Endothelial cell of umbilical vein (primary cell): ENCODE data around the gene LIPM. TPM values are rescaled to one million over a fixed set of nuclear protein-coding genes. Genes with fewer than 3 reads are reported as not detected.

Experiments
- BruUV-seq: library from RNA; stranded (reverse); fragments of 400-500 nt; replicated peaks from 2 replicates; lab custom pipeline; 2021; lab: Mats Ljungman, UMichigan
- CTCF ChIA-PET: fragments of 300-600, 350-600 bp; sonication (Branson Sonifier 250); formaldehyde crosslinking; loops from one replicate; lab custom pipeline; 2021; ENCODE audit warnings: antibody characterized with exemption, inconsistent platforms; lab: Charles Lee
- POLR2A ChIA-PET: fragments of 300-600, 350-600 bp; sonication (Branson Sonifier 250); formaldehyde crosslinking; loops from one replicate; lab custom pipeline; 2021; ENCODE audit warnings: antibody characterized with exemption, inconsistent platforms; lab: Charles Lee
- DNase-seq: peaks from one replicate; pipeline ENCODE4 v3.0.0-alpha.2; 2011; ENCODE audit warnings: low read depth, low spot score
- FAIRE-seq: peaks from 2 replicates; lab custom pipeline; 2011; peaks lifted over from hg19 to GRCh38; lab: Jason Lieb, UNC
- H2AFZ ChIP-seq: 2 replicates; pipeline ENCODE4 v1.6.0; 2012; ENCODE audit warnings: low read depth, low read length, control low read depth, inconsistent platforms
- H3K27ac ChIP-seq: 2 replicates; pipeline ENCODE4 v1.5.1; 2011; ENCODE audit warnings: low read depth, mild to moderate bottlenecking, control low read depth, low read length, moderate library complexity; ENCODE audit not compliant: insufficient read depth
- H3K27me3 ChIP-seq, 2 experiments: 2 replicates each; pipeline versions ENCODE4 v1.6.0 to v1.6.1; 2011; ENCODE audit warnings: low read length in 2 of 2, mixed read lengths in 1 of 2; ENCODE audit not compliant: control insufficient read depth in 2 of 2, insufficient read depth in 2 of 2
- H3K36me3 ChIP-seq, 2 experiments: 2 replicates in 1 of 2; 3 replicates in 1 of 2; pipeline ENCODE4 v1.5.1; 2011; ENCODE audit warnings: low read length in 2 of 2, mild to moderate bottlenecking in 1 of 2, moderate library complexity in 1 of 2; ENCODE audit not compliant: control insufficient read depth in 2 of 2, insufficient read depth in 2 of 2; ENCODE audit errors: extremely low read depth in 1 of 2
- H3K4me1 ChIP-seq: 3 replicates; pipeline ENCODE4 v1.5.1; 2011; ENCODE audit warnings: mild to moderate bottlenecking, low read length; ENCODE audit not compliant: control insufficient read depth, insufficient read depth; ENCODE audit errors: extremely low read depth
- H3K4me2 ChIP-seq: 2 replicates; pipeline ENCODE4 v1.6.1; 2011; ENCODE audit warnings: low read length, control low read depth, mixed read lengths; ENCODE audit not compliant: insufficient read depth
- H3K4me3 ChIP-seq, 3 experiments: fragments of 200-600 bp in 1 of 3; sonication (generic), shearing (Covaris generic) in 1 of 3; replicated peaks in 1 of 3; 2 replicates each; pipeline ENCODE4 v1.5.1; 2011 to 2016; ENCODE audit warnings: control low read depth in 3 of 3, low read length in 3 of 3, mild to moderate bottlenecking in 2 of 3, inconsistent platforms in 1 of 3, low read depth in 1 of 3, moderate library complexity in 1 of 3; ENCODE audit not compliant: insufficient read depth in 1 of 3
- H3K79me2 ChIP-seq: 2 replicates; pipeline ENCODE4 v1.6.0; 2012; ENCODE audit warnings: low read length, inconsistent platforms; ENCODE audit not compliant: control insufficient read depth, insufficient read depth
- H3K9ac ChIP-seq: replicated peaks from 2 replicates; pipeline ENCODE3; 2011; ENCODE audit warnings: low read length, control low read depth; ENCODE audit not compliant: insufficient read depth; ENCODE audit errors: extremely low read depth
- H3K9me1 ChIP-seq: replicated peaks from 3 replicates; pipeline ENCODE4 v1.6.0; 2011; ENCODE audit warnings: mild to moderate bottlenecking, low read length; ENCODE audit not compliant: control insufficient read depth, insufficient read depth; ENCODE audit errors: extremely low read depth
- H3K9me3 ChIP-seq: replicated peaks from 2 replicates; pipeline ENCODE4 v1.5.1; 2012; ENCODE audit warnings: low read length, inconsistent platforms; ENCODE audit not compliant: control insufficient read depth, insufficient read depth
- H4K20me1 ChIP-seq: replicated peaks from 2 replicates; pipeline ENCODE3; 2011; ENCODE audit warnings: mild to moderate bottlenecking, low read length; ENCODE audit not compliant: control insufficient read depth, insufficient read depth; ENCODE audit errors: extremely low read depth
- EZH2 ChIP-seq: IDR thresholded peaks from 2 replicates; pipeline ENCODE4 v1.6.1; 2012; ENCODE audit warnings: borderline replicate concordance, low read depth, mild to moderate bottlenecking, moderate library complexity, low read length, inconsistent platforms; ENCODE audit not compliant: severe bottlenecking
- FOS ChIP-seq: IDR thresholded peaks from 2 replicates; pipeline ENCODE4 v1.6.1; 2011; ENCODE audit warnings: mild to moderate bottlenecking, low read length, moderate library complexity, borderline replicate concordance; ENCODE audit not compliant: insufficient read depth
- GATA2 ChIP-seq: IDR thresholded peaks from 2 replicates; pipeline ENCODE4 v1.7.0; 2011; ENCODE audit warnings: low read depth, mild to moderate bottlenecking, moderate library complexity, mixed read lengths, low read length; ENCODE audit not compliant: insufficient read length, insufficient read depth
- JUN ChIP-seq: IDR thresholded peaks from 2 replicates; pipeline ENCODE4 v1.6.1; 2011; ENCODE audit warnings: borderline replicate concordance, low read depth; ENCODE audit not compliant: insufficient read length, insufficient read depth
- MYC ChIP-seq: IDR thresholded peaks from one replicate; pipeline ENCODE4 v1.6.1; 2011; ENCODE audit warnings: mild to moderate bottlenecking, low read depth, low read length
- POLR2A ChIP-seq: IDR thresholded peaks from 2 replicates; pipeline ENCODE4 v1.6.1; 2012; ENCODE audit warnings: low read depth, mild to moderate bottlenecking, control low read depth, low read length
- POLR2AphosphoS5 ChIP-seq: IDR thresholded peaks from 2 replicates; pipeline ENCODE4 v1.6.1; 2012; ENCODE audit warnings: low read depth, mild to moderate bottlenecking, control low read depth, low read length, moderate library complexity; ENCODE audit not compliant: insufficient read depth
- dilution Hi-C: fragments of 300-500 bp; cut with MboI; formaldehyde crosslinking; loops from one replicate; pipeline ENCODE4 v1.15.0; 2019; ENCODE audit warnings: low sequenced_read_pairs; ENCODE audit not compliant: extremely low pct_ligation_motif_present
- intact Hi-C: fragments of 100-400 bp; cut with micrococcal nuclease; formaldehyde crosslinking; loops from one replicate; pipeline ENCODE4 v1.10.0; 2022
- polyA plus RNA-seq, 4 experiments: library from polyadenylated mRNA; depleted of rRNA in 3 of 4; stranded (reverse) in 3 of 4; unstranded in 1 of 4; fragments of >200 nt; gene quantifications; 2 replicates each; pipeline versions ENCODE4 v1.2.1 to v1.2.3, GENCODE V29; 2011 to 2012; ENCODE audit warnings: missing spikeins in 1 of 4
- total RNA-seq: library from RNA; stranded (reverse); gene quantifications from 2 replicates; pipeline ENCODE4 v1.2.3, GENCODE V29; 2021
- TF ChIP-seq, protein P1 (sequence below), 2 donors: IDR thresholded peaks; 1 replicate in 1 of 2; 2 replicates in 1 of 2; pipeline ENCODE4 v1.5.1; 2011; ENCODE audit warnings: low read length in 2 of 2, mild to moderate bottlenecking in 2 of 2, moderate library complexity in 2 of 2, control low read depth in 1 of 2, inconsistent platforms in 1 of 2, low read depth in 1 of 2; ENCODE audit not compliant: insufficient read depth in 1 of 2; ENCODE audit errors: extremely low read depth in 1 of 2
- TF ChIP-seq, protein P2 (sequence below): IDR thresholded peaks from 2 replicates; pipeline ENCODE4 v1.6.1; 2011; ENCODE audit not compliant: insufficient read depth, insufficient read length

LIPM gene
- total and polyA plus RNA-seq, 2 donors (not counting 3 experiments of a cell fraction or from before 2014, with no cell fraction given), result not detected

DNA sequence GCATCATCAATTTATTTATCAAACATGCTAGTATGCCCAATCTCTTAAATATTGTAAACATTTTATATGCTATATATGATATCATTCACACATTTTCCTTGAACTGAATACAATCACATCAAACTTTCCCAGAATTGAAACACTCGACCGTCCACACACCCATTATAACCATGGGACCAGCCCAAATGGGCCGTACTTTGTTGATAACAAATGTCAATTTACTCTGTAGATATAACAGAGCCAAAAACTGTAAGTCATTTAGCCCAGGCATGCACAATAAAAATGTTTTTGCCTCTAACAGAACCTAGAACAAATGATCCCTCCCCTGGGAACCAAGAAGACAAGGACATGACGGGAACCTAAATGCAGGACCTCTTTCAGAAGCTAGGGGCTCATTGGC, 49.8 kb downstream of the LIPM start:
- no peaks in the 10 kb centered on the region for H3K9me3 ChIP-seq
- no peaks in the 10 kb centered on the region for H3K9me1 ChIP-seq
- no peaks in the 10 kb centered on the region for H3K79me2 ChIP-seq
- no peaks in the 10 kb centered on the region for H4K20me1 ChIP-seq
- TF ChIP-seq GATA2 (no peak), FOS (no peak), JUN (no peak)
- intact Hi-C loops (no loop called here), dilution Hi-C loops (no loop called here)
- no peak for DNase-seq
- H3K36me3 ChIP-seq, result no peaks in the 10 kb centered on the region
- peaks cover 0 to 7% of the 10 kb centered on the region in 2 experiments for H3K27me3 ChIP-seq
- ChIA-PET POLR2A (no interaction called here), CTCF (interaction anchor here (1.2 to 1.6 kb wide), 2 partner anchors 16 to 80 kb away, joined by 3 read pairs; no protein-coding TSS in a partner anchor)
- H2AFZ ChIP-seq, result no peak overlapping the region
- no peak overlapping the region for H3K9ac ChIP-seq
- no peak overlapping the region for H3K27ac ChIP-seq
- no TSS peak for BruUV-seq
- H3K4me2 ChIP-seq, result no peak overlapping the region
- H3K4me3 ChIP-seq, result no peak overlapping the region
- H3K4me1 ChIP-seq, result peaks cover 7% of the 10 kb centered on the region
- FAIRE-seq, result no peak

DNA sequence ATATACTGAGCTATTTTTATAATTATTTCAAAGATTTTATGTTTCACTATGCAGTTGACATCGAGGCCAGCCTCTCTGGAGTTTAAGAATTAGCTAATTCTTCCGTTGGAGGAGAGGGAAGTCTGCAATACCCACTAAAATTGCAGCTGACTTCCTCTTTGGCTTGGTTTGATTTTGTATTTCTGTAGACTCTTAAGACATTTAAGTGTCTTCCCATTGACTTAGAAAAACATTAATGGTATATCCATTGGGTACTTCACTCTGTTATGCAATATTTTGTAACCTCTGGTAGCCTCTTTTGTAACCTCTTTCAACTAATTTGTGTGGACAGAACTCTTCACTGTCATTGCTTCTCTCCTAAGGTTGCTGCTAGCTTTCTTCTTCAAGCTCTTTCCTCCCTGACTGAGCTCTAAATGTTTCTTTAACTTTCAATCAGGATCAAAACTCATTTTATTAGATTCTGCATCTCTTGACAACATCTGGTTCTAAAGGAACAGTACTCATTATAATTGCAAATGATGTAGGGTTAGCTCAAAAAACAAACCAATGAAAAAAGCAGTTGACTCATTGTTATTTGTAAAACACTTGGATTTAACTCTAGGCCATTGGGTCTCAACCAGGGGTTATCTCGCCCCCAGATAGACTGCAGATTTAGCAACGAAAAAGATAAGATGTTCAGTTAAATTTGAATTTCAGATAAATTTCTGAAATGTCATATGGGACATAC, 50.8 kb downstream of the LIPM start:
- no peaks in the 10 kb centered on the region for H3K36me3 ChIP-seq
- intact Hi-C loops, result no loop called here
- CTCF ChIA-PET, result interaction anchor here (0.8 to 1.6 kb wide), 4 partner anchors 11 to 79 kb away, joined by 3 to 4 read pairs (median 3); no protein-coding TSS in a partner anchor

More for the DNA sequence above, 50.8 kb downstream of the LIPM start:
- Histone ChIP-seq H3K9ac (no peak overlapping the region), H3K79me2 (no peaks in the 10 kb centered on the region), H2AFZ (no peak overlapping the region), H3K27ac (no peak overlapping the region), H4K20me1 (no peaks in the 10 kb centered on the region), H3K9me1 (no peaks in the 10 kb centered on the region), H3K9me3 (no peaks in the 10 kb centered on the region), H3K4me3 (no peak overlapping the region), H3K4me1 (peaks cover 4% of the 10 kb centered on the region), H3K4me2 (no peak overlapping the region), H3K27me3 (peaks cover 0 to 7% of the 10 kb centered on the region in 2 experiments)
- POLR2A ChIA-PET, result no interaction called here
- dilution Hi-C loops, result no loop called here
- BruUV-seq, result no TSS peak
- FAIRE-seq (no peak), DNase-seq (no peak)
- TF ChIP-seq, protein P1, sequence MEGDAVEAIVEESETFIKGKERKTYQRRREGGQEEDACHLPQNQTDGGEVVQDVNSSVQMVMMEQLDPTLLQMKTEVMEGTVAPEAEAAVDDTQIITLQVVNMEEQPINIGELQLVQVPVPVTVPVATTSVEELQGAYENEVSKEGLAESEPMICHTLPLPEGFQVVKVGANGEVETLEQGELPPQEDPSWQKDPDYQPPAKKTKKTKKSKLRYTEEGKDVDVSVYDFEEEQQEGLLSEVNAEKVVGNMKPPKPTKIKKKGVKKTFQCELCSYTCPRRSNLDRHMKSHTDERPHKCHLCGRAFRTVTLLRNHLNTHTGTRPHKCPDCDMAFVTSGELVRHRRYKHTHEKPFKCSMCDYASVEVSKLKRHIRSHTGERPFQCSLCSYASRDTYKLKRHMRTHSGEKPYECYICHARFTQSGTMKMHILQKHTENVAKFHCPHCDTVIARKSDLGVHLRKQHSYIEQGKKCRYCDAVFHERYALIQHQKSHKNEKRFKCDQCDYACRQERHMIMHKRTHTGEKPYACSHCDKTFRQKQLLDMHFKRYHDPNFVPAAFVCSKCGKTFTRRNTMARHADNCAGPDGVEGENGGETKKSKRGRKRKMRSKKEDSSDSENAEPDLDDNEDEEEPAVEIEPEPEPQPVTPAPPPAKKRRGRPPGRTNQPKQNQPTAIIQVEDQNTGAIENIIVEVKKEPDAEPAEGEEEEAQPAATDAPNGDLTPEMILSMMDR (IDR thresholded peaks at IDR 0.05; ENCODE audit: extremely low read depth in 1 of 2, insufficient read depth in 1 of 2, low read depth in 1 of 2, low read length in 2 of 2), result no peak
- TF ChIP-seq MYC, result no peak
- TF ChIP-seq POLR2AphosphoS5, result no peak
- TF ChIP-seq, protein P2, sequence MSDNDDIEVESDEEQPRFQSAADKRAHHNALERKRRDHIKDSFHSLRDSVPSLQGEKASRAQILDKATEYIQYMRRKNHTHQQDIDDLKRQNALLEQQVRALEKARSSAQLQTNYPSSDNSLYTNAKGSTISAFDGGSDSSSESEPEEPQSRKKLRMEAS, result no peak
- TF ChIP-seq JUN, result no peak
- no peak for TF ChIP-seq EZH2
- no peak for TF ChIP-seq POLR2A
- TF ChIP-seq GATA2, result no peak
- no peak for TF ChIP-seq FOS
